NT2/D1 (cell line): ENCODE measurements around the gene NHLH1.

ENCODE experiments used
- SUZ12 ChIP-seq: IDR thresholded peaks from 2 replicates; pipeline ENCODE4 v1.6.1; 2011; ENCODE audit not compliant: insufficient read length, insufficient read depth; ENCODE audit errors: extremely low read depth
- YY1 ChIP-seq: IDR thresholded peaks from 2 replicates; pipeline ENCODE4 v1.6.1; 2011; ENCODE audit not compliant: insufficient read length, insufficient read depth
- ZNF274 ChIP-seq: IDR thresholded peaks from 2 replicates; pipeline ENCODE4 v1.6.1; 2011; ENCODE audit warnings: mild to moderate bottlenecking, low read depth, low read length

DNA sequence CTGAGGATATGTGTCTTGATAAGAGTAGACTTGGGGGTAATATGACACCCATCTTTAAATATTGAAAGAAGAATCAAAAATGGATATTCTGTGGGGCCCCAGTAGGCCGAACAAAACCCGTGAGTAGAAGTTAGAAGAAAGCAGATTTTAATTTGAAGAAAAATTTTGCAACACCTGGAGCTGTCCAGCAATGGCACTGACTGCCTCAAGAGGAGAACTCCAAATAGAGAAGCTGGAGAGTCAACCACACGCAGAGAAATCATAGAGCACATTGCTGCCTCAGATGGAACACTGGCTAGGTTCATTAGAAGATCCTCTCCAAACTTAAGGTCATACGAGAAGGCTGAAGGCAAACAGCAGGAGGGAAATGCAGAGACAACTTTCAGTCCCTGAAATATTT lies 6.8 kb downstream of the NHLH1 start:
- TF ChIP-seq YY1: no peak
- TF ChIP-seq SUZ12: no peak
- TF ChIP-seq ZNF274: no peak
